Cerebellar cortex (tissue), 1 donor: Measurements from ENCODE around the gene LRP11.

Source experiments
- DNase-seq: peaks from one replicate; pipeline ENCODE4 v3.0.0-alpha.2; 2015; ENCODE audit warnings: low spot score

LRP11 gene

GRCh38 chr6:149782337-149782736 is 81.8 kb downstream of the LRP11 start:
- DNase-seq = no peak

GRCh38 chr6:149781715-149782114 is 82.4 kb downstream of the LRP11 start:
- no peak for DNase-seq

GRCh38 chr6:149779644-149779963 is 84.6 kb downstream of the LRP11 start:
- no peak for DNase-seq

- DNase-seq = no peak
These were observed 86.5 kb downstream of the LRP11 start for GRCh38 chr6:149777624-149778023.

GRCh38 chr6:149771925-149772324 is 92.2 kb downstream of the LRP11 start:
- no peak for DNase-seq

- no peak for DNase-seq
These were observed 93.0 kb downstream of the LRP11 start for GRCh38 chr6:149771185-149771584.

GRCh38 chr6:149769676-149770075 is 94.5 kb downstream of the LRP11 start:
- no peak for DNase-seq
